Measurements from ENCODE around the gene SELL. TPM values are rescaled to one million over a fixed set of nuclear protein-coding genes. Genes with fewer than 3 reads are reported as not detected.
"Not testable (repeated sequence)": the region's sequence is repeated elsewhere in the genome, so short reads cannot be mapped to it uniquely, and the experiment has no call there.

SELL gene
- total RNA-seq, 1 donor from 2014 or later: 115 TPM

DNA sequence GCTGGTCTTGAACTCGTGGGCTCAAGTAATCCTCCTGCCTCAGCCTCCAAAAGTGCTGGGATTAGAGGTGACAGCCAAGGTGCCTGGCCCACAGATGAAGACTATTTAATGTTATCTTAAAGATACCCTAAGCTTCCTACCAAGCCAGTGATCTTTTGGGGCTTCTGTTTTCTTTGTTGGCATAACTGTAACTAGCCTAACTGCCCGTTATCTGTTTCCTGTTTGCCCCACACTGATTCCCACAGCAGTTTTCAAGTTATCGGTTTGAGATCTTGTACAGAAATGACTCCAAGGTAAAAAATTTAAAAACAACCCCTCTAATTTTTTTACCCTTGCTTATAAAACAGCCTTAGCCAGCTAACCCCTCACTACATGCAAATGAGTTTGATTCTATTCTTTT, 12.4 kb downstream of the SELL start:
- H3K27ac Mint-ChIP-seq: peak overlapping the region; percentile 86
- H3K4me3 Mint-ChIP-seq: peak overlapping the region; percentile 54
- H3K36me3 Mint-ChIP-seq (ENCODE audit: low read depth): peaks cover 76% of the 10 kb centered on the region
- H3K9me3 Mint-ChIP-seq: no peaks in the 10 kb centered on the region
- intact Hi-C loops (cut with micrococcal nuclease): loop anchor here (1.0 to 5.0 kb wide), 5 partner anchors 8 to 1522 kb away; partner anchors contain the start of genes SCYL3 and TIPRL
- no peak for DNase-seq (ENCODE audit: low spot score)
- no peaks in the 10 kb centered on the region for H3K27me3 Mint-ChIP-seq (ENCODE audit: insufficient read depth)
- H3K4me1 Mint-ChIP-seq (ENCODE audit: low read depth): peaks cover 95% of the 10 kb centered on the region

- peak overlapping the region; percentile 86 for H3K27ac Mint-ChIP-seq
- intact Hi-C loops (cut with micrococcal nuclease): loop anchor here (5.0 kb wide), 3 partner anchors 195 to 1520 kb away; partner anchors contain the start of genes SCYL3 and TIPRL
- H3K27me3 Mint-ChIP-seq (ENCODE audit: insufficient read depth): no peaks in the 10 kb centered on the region
- DNase-seq (ENCODE audit: low spot score): no peak
- peaks cover 66% of the 10 kb centered on the region for H3K36me3 Mint-ChIP-seq (ENCODE audit: low read depth)
- H3K4me1 Mint-ChIP-seq (ENCODE audit: low read depth): peaks cover 95% of the 10 kb centered on the region
- no peaks in the 10 kb centered on the region for H3K9me3 Mint-ChIP-seq
- peak overlapping the region; percentile 54 for H3K4me3 Mint-ChIP-seq
These were observed 13.7 kb downstream of the SELL start for GRCh38 chr1:169697755-169698154.

DNA sequence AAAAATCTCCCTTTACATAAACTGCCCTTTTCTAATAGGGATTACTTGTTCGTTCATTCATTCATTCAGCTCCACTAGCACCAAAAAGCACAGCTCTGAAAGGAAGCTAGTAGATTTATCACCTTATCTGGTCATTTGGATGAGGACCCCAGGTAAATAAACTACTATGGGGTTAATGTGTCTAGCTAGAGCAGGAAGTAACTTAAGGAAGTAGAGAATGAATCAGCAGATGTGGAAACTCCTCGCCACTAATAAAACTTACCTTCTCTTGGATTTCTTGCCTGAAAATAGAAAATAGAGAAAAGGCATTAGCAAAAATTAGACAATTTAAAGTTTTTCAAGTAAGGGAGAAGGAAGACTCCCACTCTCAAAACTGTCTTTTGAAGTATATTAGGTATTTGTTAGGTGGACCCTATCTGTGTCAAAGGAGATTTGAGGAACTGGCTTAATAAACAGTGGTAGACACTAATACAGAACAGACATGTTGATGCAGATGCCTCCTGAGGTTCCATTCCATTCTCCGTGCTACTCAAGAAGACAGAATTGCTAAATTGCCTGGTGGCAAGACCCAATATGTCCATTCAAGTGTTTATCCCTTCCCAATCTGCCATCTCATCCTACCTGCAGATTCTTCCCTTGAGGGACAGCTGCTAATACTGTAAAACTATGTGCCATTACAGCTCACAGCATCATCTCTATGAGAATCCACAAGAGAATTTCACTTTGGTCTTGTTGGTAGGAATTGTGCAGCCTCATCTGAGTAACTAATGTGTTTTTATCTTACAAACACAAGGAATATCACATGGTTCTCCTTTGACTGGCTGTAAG, 14.9 kb downstream of the SELL start:
- H3K27ac Mint-ChIP-seq: peak overlapping the region; percentile 81
- peaks cover 55% of the 10 kb centered on the region for H3K36me3 Mint-ChIP-seq (ENCODE audit: low read depth)

GRCh38 chr1:169694304-169695075, 16.9 kb downstream of the SELL start:
- Mint-ChIP-seq H3K27me3 (ENCODE audit: insufficient read depth) (no peaks in the 10 kb centered on the region), H3K36me3 (ENCODE audit: low read depth) (peaks cover 54% of the 10 kb centered on the region), H3K4me3 (peak overlapping the region; percentile 28), H3K27ac (peak overlapping the region; percentile 90), H3K9me3 (no peaks in the 10 kb centered on the region), H3K4me1 (ENCODE audit: low read depth) (peaks cover 96% of the 10 kb centered on the region)
- intact Hi-C loops (cut with micrococcal nuclease): loop anchor here (1.0 to 5.0 kb wide), 8 partner anchors 14 to 1517 kb away; partner anchors contain the start of genes BLZF1, F5, NME7 and SCYL3
- DNase-seq (ENCODE audit: low spot score): peak; percentile 56

More for the DNA sequence above, 14.9 kb downstream of the SELL start:
- peaks cover 93% of the 10 kb centered on the region for H3K4me1 Mint-ChIP-seq (ENCODE audit: low read depth)
- intact Hi-C loops (cut with micrococcal nuclease): loop anchor here (5.0 kb wide), 3 partner anchors 196 to 1519 kb away; partner anchors contain the start of genes SCYL3 and TIPRL
- no peaks in the 10 kb centered on the region for H3K9me3 Mint-ChIP-seq
- H3K4me3 Mint-ChIP-seq: peak overlapping the region; percentile 52
- no peaks in the 10 kb centered on the region for H3K27me3 Mint-ChIP-seq (ENCODE audit: insufficient read depth)
- no peak for DNase-seq (ENCODE audit: low spot score)

DNA sequence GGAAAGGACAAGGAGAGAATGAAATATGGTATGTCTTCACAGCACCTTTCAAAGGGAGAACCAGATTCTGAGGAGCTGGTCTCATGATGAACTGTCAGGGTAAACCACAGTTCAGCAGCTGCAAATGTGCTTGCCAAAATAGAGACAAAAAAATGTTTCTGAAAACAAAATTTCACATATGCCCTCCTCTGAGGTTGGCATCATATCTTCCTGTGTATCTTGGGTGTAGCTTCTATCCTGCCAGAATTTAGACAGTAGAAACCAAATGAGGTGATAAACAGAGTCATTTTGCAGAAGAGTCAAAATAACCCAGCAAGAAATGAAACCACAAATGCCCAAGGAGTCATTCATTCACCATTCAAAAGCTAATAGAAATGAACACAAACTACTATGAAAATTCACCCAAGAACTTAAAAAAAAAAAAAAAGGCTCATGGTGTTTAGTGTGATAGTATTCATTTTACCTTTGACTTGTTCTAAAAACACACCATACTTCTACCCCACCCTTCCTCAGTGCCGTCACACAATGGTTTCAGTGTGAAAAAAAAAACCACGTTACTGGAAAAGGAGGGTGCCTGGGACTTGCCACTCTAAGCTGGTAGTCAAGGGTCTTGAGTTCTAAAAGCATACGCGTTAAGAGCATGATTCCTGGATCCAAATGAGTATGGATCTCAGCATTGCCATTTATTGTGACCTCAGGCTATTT, 18.5 kb downstream of the SELL start:
- no peaks in the 10 kb centered on the region for H3K9me3 Mint-ChIP-seq
- peak overlapping the region; percentile 64 for H3K4me3 Mint-ChIP-seq
- H3K27me3 Mint-ChIP-seq (ENCODE audit: insufficient read depth): no peaks in the 10 kb centered on the region
- peaks cover 88% of the 10 kb centered on the region for H3K4me1 Mint-ChIP-seq (ENCODE audit: low read depth)
- DNase-seq (ENCODE audit: low spot score): peak; percentile 55
- intact Hi-C loops (cut with micrococcal nuclease): loop anchor here (1.0 to 5.0 kb wide), 7 partner anchors 18 to 1456 kb away; partner anchors contain the start of genes BLZF1, NME7, SELL and SLC19A2
- H3K27ac Mint-ChIP-seq: peak overlapping the region; percentile 90
- peaks cover 46% of the 10 kb centered on the region for H3K36me3 Mint-ChIP-seq (ENCODE audit: low read depth)

DNA sequence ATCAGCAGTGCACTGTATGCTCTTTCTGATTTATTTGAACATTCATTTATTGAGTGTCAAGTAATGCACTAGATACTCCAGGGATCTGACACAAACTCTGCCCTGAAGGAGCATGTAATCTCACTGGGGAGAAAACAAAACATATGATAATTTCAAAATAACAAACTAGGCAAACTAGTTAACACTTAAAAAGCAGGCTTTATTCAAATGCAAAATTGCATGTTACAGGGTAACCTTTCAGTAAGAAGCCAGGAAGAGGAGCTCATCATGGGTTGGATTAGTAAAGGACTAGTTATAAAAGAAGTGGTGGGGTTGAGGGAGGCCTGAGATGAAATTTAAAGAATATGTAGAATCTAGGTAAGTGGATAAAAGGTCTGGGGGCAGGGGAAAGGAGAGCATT, 20.9 kb downstream of the SELL start:
- Mint-ChIP-seq H3K27ac (peak overlapping the region; percentile 78), H3K4me3 (peak overlapping the region; percentile 32), H3K36me3 (ENCODE audit: low read depth) (peaks cover 33% of the 10 kb centered on the region), H3K27me3 (ENCODE audit: insufficient read depth) (no peaks in the 10 kb centered on the region), H3K9me3 (no peaks in the 10 kb centered on the region), H3K4me1 (ENCODE audit: low read depth) (peaks cover 66% of the 10 kb centered on the region)
- intact Hi-C loops (cut with micrococcal nuclease): loop anchor here (5.0 kb wide), 3 partner anchors 203 to 1223 kb away; partner anchors contain the start of genes BLZF1, NME7 and SLC19A2
- no peak for DNase-seq (ENCODE audit: low spot score)

DNA sequence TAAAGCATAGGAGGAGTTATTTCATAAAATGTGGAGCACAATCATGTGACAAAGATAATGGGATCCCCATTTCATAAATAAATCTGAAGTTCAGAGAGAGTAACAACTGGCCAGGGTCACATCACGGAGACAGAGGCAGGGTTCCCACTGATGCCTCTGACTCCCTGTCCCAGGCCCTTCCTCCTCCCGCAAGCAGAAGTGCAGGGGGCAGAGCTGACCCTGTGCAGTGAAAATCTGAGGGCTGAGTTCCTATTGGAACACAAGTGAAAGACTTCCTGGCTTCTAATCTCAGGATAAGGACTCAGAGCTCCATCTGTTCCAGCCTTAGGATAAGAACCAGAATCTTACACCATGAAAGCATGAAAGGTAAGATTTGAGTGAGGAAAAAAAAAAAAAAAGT, 22.0 kb downstream of the SELL start:
- DNase-seq (ENCODE audit: low spot score): no peak
- no peaks in the 10 kb centered on the region for H3K27me3 Mint-ChIP-seq (ENCODE audit: insufficient read depth)
- H3K36me3 Mint-ChIP-seq (ENCODE audit: low read depth): peaks cover 22% of the 10 kb centered on the region
- no peak overlapping the region for H3K4me3 Mint-ChIP-seq
- no peaks in the 10 kb centered on the region for H3K9me3 Mint-ChIP-seq
- intact Hi-C loops (cut with micrococcal nuclease): no loop called here
- H3K27ac Mint-ChIP-seq: peak overlapping the region; percentile 41
- H3K4me1 Mint-ChIP-seq (ENCODE audit: low read depth): peaks cover 55% of the 10 kb centered on the region

GRCh38 chr1:169688377-169688776, 23.0 kb downstream of the SELL start:
- DNase-seq (ENCODE audit: low spot score); H3K27ac Mint-ChIP-seq; H3K4me3 Mint-ChIP-seq; H3K27me3 Mint-ChIP-seq (ENCODE audit: insufficient read depth); intact Hi-C loops (cut with micrococcal nuclease); H3K9me3 Mint-ChIP-seq: not testable (repeated sequence)
- Mint-ChIP-seq H3K4me1 (ENCODE audit: low read depth) (peaks cover 45% of the 10 kb centered on the region), H3K36me3 (ENCODE audit: low read depth) (peaks cover 17% of the 10 kb centered on the region)

DNA sequence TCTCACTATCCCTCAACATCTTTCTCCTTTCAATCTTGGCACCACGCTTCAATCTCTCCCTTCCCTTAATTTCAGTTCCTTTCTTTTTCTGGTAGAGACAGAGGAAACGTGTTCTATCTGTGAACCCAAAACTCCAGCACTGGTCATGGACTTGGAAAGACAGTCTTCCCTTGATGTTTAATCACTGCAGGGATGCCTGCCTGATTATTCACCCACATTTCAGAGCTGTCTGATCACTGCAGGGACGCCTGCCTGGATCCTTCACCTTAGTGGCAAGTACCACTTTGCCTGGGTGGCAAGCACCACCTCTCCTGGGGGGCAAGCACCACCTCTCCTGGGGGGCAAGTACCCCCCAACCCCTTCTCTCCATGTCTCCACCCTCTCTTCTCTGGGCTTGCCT, 27.8 kb downstream of the SELL start:
- Mint-ChIP-seq H3K9me3 (no peaks in the 10 kb centered on the region), H3K27ac (peak overlapping the region; percentile 72), H3K4me1 (ENCODE audit: low read depth) (peaks cover 40% of the 10 kb centered on the region), H3K27me3 (ENCODE audit: insufficient read depth) (no peaks in the 10 kb centered on the region), H3K4me3 (no peak overlapping the region), H3K36me3 (ENCODE audit: low read depth) (peaks cover 2% of the 10 kb centered on the region)
- no peak for DNase-seq (ENCODE audit: low spot score)
- intact Hi-C loops (cut with micrococcal nuclease): no loop called here

- H3K9me3 Mint-ChIP-seq; DNase-seq (ENCODE audit: low spot score); intact Hi-C loops (cut with micrococcal nuclease); H3K36me3 Mint-ChIP-seq (ENCODE audit: low read depth); H3K4me3 Mint-ChIP-seq; H3K27me3 Mint-ChIP-seq (ENCODE audit: insufficient read depth): not testable (repeated sequence)
- H3K27ac Mint-ChIP-seq: peak overlapping the region; percentile 72
- peaks cover 41% of the 10 kb centered on the region for H3K4me1 Mint-ChIP-seq (ENCODE audit: low read depth)
These were observed 28.3 kb downstream of the SELL start for GRCh38 chr1:169683168-169683567.

DNA sequence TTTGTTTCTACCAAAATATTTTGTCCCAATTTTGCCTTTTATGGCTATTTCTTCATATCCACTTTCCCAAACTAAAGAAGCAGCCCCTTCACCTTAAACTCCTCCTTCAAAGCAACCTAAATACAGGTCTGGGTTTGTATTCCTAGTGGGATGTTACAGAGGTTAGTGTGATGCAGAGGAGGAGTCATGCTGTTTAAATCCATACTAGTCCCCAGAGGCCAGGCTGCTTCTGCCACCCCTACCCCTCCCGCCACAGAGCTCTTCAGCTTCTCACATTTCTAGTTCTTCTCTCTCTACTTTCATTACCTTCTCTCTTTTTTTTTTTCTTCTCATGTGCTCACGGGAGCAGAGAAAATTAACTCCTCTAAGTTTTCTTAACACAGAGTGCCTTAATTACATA, 29.3 kb downstream of the SELL start:
- H3K9me3 Mint-ChIP-seq: no peaks in the 10 kb centered on the region
- peaks cover 51% of the 10 kb centered on the region for H3K4me1 Mint-ChIP-seq (ENCODE audit: low read depth)
- no peak for DNase-seq (ENCODE audit: low spot score)
- intact Hi-C loops (cut with micrococcal nuclease): no loop called here
- no peaks in the 10 kb centered on the region for H3K36me3 Mint-ChIP-seq (ENCODE audit: low read depth)
- no peak overlapping the region for H3K4me3 Mint-ChIP-seq
- no peaks in the 10 kb centered on the region for H3K27me3 Mint-ChIP-seq (ENCODE audit: insufficient read depth)
- H3K27ac Mint-ChIP-seq: no peak overlapping the region

DNA sequence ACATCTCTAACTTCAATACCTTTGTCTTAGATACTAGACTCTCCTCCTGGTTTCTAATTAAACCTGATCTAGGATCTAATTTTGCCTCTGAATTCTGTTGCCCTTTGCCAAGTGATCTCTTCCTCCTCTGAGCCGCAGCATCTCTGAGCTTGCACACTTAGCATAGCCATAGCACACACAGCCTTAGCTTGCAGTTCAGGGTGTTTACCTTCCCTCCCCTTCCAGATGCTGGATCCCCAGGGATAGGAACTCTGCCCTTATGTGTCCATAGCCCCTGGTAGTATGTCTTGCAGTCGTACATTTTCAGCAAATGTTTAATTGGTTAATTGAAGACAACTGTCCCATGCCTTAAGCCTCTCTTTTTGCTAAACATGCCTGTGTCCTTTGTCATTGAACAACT, 30.3 kb downstream of the SELL start:
- Mint-ChIP-seq H3K27me3 (ENCODE audit: insufficient read depth) (no peaks in the 10 kb centered on the region), H3K36me3 (ENCODE audit: low read depth) (no peaks in the 10 kb centered on the region), H3K4me1 (ENCODE audit: low read depth) (peaks cover 60% of the 10 kb centered on the region), H3K9me3 (no peaks in the 10 kb centered on the region), H3K27ac (peak overlapping the region; percentile 81), H3K4me3 (peak overlapping the region; percentile 7)
- intact Hi-C loops (cut with micrococcal nuclease): no loop called here
- DNase-seq (ENCODE audit: low spot score): no peak
